Central memory CD4-positive, alpha-beta T cell (primary cell): ENCODE data around the gene PSME1.

Experiments
- DNase-seq: peaks from one replicate; pipeline ENCODE4 v3.0.0; 2022

PSME1 gene

DNA sequence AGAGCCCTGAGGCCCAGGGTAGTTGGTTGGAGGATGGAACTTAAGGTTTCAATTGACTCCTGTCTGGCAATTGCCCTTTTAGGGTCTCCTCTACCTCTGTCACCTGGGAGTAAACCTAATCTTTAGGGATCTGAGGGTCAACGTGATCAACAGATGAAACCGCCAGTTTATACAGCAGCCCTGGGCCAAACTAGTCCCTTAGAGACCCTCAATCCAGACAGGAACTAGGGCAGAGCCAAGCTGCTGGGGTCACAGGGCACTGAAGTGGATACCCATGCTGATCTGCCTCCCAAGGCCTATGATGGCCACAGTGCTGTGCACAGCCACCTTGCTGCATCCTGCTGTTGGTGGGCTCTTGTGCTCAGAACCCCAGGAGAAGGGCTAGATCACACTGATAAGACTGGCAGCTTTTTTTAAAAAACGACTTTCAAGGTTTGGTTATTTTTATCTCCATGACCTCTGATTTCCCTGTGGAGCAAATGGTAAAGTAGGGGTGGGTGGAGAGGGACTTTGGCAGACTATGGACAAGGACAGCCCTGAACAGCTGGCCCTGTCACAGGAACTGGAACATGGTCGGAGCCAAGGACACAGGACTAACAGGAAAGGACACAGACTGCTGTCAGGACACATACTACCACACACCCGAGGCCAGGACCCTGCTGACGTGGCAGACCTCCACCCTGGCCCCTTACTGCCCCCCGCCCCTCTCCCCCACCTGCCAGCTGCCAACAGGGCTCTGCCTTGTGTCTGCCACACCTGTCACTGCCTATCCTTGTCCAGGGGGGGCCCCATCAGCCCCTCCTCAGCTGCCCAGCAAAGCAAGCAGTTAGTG lies 5.1 kb upstream of the PSME1 start:
- no peak for DNase-seq

DNA sequence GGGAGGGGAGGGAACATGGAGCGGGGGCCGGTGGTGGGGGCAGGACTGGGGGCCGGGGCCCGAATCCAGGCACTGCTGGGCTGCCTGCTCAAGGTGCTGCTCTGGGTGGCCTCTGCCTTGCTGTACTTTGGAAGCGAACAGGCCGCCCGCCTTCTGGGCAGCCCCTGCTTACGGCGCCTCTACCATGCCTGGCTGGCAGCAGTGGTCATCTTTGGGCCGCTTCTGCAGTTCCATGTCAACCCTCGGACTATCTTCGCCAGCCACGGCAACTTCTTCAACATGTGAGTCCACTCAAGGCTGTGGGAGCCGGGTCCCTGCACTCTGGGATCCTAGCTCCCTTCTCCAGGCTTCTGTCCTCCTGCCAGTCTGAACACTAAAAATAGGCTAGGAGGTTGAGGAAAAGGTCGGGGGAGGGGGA lies 4.4 kb upstream of the PSME1 start:
- no peak for DNase-seq

DNA sequence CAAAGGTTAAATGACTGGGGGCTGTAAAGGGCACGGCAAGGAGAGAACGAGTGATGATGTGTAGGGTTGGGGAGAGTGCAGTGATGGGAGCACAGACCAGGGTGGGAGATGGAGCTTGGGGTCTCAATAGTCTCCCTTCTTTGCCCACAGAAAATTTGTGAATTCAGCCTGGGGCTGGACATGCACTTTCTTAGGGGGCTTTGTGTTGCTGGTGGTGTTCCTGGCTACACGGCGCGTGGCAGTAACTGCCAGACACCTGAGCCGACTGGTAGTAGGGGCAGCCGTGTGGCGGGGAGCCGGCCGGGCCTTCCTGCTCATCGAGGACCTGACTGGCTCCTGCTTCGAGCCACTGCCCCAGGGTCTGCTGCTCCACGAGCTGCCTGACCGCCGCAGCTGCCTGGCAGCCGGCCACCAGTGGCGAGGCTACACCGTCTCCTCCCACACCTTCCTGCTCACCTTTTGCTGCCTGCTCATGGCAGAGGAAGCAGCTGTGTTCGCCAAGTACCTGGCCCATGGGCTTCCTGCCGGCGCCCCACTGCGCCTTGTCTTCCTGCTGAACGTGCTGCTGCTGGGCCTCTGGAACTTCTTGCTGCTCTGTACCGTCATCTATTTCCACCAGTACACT lies 3.8 kb upstream of the PSME1 start:
- peak; percentile 32 for DNase-seq

DNA sequence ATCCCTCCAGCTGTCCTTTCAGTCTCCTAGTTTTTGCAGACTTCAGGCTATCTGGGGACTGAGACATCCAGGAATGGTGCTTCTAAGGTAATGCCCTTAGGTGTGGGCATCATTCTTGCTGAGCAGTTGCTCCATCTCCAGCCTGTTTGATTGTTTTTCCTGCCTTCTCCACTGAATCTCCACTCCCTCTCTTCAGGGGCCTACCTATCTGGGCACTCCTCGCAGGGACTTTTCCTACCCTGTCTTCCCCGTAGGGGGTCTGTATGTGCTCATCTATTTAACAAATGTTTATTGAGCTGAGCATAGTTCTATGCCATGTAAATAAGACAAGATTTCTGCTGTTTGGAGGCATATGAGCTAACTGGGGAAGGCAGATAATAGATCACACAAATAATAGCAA lies 3.0 kb upstream of the PSME1 start:
- DNase-seq: no peak

DNA sequence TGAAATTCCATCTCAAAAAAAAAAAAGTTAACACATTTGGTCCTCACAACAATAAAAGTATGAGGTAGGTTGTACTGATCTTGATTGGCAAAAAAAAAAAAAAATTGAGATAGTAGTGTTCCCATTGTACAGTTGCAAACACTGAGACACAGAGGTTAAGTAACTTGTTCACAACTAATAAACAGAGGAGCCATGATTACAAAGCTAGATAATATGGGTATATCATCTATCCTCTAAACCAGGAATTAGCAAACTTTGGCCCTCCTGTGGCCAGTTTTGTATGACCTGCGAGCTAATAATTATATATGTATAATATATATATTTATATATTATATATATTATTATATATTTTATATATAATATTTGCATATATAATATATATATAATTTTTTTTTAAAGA lies 2.3 kb upstream of the PSME1 start:
- DNase-seq: no peak

DNA sequence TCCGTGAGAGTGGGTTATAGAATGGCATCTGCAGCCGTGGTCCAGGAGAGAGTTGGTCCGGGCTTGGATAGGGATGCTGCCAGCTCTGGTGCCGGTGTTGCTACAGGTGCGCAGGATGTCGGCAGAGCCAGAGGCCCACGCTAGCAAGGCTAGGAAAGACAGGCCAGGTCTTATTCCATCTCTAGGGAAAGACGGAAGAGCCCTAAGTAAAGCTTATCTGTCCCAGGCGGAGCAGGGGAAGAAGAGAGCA lies 485 bp upstream of the PSME1 start:
- DNase-seq: no peak

DNA sequence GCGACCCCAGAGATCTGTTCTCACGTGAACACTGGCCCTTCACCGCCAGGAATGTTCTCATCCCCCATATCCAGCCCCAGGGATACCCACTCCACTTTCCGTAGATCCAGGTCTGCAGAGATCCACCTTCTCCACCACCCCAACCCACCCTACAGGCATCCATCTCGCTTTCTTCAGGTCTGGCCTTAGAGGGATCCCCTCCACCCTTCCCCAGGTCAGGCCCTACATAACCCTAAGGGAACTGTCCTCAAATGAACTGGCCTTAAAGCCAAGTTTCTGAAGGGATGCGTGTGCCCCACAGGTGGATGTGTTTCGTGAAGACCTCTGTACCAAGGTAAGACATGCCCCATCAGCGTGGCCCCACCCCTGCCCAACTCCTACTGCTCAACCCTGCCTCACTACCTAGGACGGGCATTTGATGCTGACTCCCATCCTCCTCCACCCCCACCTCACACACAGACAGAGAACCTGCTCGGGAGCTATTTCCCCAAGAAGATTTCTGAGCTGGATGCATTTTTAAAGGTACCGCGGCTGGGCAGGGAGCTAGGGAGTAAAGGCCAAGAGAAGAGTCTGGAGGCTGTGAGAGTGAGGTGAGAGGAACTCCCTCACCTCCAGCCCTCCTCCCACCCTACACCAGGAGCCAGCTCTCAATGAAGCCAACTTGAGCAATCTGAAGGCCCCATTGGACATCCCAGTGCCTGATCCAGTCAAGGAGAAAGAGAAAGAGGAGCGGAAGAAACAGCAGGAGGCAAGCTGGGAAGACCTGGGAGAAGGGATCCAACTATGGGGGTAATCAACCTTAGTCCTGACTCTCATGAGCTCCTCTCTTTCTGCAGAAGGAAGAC lies 912 bp downstream of the PSME1 start:
- no peak for DNase-seq

DNA sequence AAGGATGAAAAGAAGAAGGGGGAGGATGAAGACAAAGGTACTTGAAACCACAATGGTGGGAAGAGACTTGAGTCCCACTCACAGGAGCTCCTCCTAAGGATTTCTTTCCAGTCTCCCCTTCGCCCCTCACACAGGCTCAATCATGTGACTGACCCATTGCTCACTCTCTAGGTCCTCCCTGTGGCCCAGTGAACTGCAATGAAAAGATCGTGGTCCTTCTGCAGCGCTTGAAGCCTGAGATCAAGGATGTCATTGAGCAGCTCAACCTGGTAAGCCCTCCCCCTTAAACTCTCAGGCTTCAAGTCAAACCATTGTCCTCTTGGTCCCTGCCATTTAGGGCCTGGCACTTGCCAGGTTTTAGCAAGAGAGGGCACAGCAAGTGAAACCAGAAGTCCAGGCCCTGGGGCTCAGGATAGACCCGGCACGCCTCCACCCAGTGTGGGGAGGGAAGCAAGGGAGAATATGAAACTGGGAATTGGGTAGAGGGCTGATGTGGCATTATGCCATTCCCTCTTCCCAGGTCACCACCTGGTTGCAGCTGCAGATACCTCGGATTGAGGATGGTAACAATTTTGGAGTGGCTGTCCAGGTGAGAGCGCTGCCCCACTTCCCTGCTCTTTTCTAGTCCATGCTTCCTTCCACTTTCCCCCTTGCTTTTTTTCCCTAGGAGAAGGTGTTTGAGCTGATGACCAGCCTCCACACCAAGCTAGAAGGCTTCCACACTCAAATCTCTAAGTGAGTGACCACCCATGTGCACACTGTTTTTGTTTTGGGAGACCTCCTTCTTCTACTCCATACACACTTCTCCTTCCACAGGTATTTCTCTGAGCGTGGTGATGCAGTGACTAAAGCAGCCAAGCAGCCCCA lies 1.8 kb downstream of the PSME1 start:
- no peak for DNase-seq

DNA sequence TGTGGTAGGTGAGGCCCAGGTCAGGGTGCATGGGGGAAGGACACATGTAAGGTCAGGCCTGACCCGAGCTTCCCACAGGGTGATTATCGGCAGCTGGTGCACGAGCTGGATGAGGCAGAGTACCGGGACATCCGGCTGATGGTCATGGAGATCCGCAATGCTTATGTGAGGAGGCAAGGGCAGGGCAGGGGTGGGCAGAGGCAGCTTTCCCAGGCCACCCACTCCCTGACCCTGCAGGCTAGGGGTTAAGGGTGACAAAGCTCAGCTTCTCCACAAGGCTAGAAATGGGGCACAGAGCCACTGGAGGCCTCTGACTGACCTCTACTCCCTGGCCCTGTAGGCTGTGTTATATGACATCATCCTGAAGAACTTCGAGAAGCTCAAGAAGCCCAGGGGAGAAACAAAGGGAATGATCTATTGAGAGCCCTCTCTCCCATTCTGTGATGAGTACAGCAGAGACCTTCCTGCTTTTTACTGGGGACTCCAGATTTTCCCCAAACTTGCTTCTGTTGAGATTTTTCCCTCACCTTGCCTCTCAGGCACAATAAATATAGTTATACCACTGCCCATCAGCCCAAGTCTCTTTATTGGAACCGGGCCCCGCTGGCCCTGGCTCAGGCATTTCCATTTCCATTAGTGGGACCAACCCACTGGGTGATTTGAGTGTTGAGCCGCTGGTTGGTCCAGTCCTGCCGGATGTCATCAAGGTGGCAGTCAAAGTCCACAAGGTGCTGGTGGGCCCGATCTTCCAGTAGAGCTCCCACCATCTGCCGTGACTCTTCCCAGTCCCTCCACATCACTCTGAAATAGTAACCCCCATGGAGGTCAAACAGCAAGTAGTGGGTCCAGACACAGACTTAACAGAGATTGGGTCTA lies 2.6 kb downstream of the PSME1 start:
- no peak for DNase-seq

DNA sequence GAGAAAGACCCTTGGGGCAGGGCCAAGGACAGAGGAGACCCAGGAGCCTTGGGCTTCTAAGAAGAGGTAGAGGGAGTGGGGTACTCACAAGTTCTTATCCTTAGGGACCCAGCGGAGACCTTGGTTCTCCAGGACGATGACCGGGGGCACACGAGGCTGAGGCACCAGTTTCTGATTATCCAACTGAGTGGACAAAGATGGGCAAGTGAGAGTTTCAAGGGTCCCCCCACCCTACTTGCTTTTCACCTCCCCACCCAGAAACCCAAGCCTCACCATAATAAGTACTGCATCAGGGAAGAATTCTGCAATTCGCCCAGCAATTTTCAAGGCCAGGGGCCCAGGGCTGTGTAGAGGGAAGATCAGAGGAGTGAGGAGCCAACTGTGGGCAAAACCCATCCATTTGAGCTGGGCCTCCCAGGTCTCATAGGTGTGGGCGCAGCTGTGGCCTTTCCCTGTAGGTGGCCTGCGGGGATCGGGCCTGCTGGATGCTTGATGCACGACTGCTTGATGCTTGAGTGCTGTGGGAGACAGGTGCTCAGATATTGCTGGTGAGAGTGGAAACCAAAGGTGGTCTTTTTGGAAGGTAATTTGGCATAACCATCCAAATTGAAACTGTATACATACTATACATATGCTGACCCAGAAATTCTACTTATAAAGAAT lies 3.4 kb downstream of the PSME1 start:
- DNase-seq: no peak

DNA sequence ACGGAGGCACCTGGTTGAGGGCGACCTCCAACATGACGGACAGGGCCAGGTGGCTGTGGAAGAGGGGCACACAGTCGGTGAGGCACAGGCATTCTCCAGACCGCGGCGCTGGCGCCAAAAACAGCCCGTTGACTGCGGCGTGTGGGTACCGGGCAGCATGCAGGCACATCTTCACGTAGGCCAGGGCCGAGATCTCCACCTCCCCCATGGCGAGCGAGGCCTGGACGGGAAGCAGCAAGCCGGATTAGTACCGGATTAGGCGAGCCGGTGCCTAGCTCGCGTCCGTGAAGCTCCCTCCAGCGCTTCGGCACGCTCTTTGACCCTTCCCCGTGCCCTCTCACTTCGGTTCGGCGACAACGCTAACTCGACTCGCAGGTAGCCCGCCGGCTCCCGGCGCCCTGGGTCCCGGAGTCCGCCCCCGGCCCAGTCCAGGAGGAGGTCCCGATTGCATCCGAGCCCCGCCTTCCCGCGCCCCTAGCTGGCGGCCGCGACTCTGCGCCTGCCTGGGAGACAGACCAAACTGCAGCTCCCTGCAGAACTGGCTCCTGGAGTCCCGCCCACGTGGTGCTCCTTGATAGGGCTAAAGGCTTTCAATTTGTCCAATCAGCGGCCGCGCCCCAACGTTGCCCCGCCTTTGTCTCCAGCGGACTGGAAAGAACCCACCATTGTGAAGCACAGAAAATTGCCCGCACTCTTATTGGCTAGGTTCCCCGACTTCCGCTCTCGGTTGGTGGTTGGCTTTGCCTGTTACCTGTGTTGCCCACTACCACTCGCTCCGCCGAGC lies 5.3 kb downstream of the PSME1 start, which contains the start of gene EMC9:
Gene EMC9, minus strand, starts transcription at position 495 of the 784 bp plus-strand sequence. Its CDS starts 287 bp downstream, at position 208.
- DNase-seq: peak; percentile 99

DNA sequence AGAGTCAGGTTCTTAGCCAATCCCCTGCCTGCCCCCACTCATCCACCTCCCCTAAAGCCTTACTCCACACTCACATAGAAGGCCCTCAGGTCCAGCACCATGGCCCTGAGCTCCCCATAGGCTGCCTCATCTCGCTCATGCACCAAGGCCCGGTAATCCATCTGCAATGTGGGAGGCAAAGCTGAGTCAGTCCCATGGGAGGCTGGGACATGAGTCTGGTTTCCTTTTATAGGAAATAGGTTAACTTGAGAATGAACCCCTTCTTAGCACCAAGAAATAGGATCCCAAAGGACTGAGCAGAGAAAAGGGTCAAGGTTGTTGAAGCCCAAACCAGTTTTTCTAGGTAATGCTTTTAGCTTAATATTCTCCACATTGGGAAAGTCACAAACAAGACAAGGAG lies 7.5 kb downstream of the PSME1 start:
- DNase-seq: no peak

DNA sequence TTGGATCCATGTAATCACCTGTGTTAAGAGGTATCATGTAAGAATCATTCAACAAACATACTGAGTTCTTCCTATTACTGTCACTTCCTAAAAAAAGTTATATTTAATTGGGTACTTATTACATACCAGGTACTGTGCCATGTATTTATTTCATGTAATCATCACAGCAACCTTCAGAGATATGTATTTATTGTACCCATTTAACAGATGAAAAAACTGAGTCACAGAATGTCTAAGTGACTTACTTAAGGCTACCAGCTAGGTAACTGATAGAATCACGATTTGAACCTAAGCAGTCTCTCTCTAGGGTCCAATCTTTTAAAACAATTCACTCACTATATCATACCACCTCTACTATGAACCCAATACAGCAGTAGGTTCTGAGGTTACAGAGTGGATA lies 8.5 kb downstream of the PSME1 start:
- no peak for DNase-seq

DNA sequence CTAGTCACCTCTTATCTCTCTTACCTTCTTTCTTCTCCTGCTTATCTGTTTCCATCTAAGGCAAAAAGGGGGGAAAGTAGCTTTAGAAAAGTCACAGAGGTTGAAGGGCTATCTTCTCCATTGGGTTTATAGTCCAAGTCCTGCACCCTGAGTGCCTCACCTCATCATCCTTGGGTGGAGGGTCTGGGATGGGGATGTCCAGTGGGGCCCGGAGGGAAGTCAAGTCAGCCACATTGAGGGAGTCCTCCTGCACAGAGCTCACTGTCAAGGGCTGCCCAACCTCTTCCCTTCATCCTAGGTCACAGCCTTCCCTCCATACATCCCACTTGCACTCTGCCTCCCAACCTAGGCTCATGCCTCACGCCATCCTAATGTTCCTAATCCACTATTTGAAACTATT lies 9.2 kb downstream of the PSME1 start:
- DNase-seq: no peak

DNA sequence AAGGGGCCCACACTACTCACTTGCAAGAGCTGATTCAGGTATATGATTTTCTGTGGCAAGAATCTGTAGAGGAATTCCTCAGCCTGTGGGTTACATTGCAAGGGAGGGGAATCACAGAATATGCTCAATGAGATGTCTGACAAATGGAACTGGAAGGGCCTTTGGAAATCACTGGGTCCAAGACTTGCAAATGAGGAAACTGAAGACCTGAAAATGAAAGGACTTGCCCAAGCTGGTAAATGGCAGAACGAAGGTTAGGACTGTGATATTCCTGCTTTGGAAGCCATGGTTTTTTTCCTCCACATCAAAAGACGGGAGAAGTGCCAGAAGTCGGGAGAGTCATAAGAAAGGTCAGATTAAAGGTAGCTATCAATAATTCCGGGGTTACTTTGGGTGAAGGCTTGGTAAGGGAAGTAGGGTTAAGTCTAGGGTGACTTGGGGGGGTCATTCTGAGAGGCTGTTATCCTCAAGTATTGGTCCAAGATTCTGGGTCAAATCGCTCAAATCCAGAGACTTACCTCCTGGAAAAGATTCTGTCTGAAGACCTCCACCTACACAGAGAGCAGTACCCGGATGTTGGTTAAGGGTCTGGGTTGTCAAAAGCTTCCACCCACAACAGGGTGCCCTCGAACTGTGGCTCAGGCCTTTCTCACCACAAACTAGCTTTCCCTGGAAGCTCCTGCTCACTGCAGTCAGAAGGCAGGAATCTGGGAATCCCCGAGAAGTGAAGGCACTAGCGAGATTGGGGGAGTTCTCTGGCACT lies 9.9 kb downstream of the PSME1 start:
- no peak for DNase-seq

DNA sequence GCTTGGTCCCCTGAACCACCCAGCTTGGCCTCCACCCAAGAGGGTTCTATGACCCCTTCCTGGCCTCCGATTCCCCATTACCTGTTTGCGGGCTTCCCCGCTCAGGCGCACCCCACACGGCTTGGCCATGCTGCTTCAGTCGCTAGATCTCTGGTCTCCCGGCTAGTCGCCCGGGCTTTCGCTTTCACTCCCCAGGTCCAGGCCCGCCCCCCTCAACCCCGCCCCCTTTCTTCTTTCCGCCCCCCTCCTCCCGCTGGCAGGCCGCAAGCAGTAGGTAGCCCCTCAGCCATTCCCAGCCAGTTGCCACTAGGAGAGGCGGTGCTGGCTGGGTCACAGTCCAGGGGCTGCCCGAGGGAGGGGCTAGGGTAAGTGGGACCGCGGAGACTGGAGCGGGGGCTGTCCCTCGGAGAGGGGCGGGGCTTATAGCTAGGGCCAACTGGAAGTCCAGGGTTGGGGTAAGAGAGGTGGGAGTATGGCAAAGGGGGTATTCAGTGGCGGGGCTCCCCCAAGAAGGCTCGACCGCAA lies 10.5 kb downstream of the PSME1 start, which contains the start of gene PSME2:
Gene PSME2, minus strand, starts transcription at position 158 of the 525 bp plus-strand sequence. Its CDS starts 29 bp downstream, at position 129.
- DNase-seq: peak; percentile 80

DNA sequence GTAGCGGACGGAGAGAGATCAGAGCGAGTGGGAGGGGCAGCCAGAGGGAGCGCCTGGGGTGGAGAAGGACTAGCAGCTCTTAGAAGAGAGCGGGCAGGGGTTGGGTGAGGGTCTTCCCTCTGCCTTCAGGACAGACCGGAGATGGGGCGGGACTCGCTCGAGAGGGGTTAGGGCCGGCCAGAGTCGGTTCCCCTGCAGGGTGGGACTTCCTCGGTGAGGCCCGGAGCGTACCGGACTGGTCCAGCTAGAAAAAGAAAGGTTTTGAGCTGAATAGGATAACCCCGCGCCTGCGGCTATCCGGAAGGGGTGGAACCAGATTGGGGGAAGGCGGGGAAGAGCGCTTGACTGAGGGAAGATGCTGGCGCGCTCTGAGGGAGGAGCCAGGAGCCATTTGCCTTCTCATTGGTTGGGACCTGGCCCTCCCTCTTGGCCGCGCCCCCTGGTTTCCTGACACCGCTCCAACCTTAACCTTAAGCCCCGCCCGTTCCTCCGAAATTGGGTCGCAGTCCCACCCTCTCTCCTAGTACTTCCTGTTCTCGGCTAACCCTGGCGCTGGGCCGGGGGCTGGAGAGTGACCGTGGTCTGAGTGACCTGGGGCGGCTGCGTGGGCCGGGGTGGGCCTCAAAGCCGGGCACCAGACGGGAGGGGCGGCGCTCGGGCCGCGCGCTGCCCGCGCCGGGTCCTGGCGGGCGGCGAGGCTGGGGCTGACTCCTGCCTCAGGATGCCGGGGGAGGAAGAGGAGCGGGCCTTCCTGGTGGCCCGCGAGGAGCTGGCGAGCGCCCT lies 11.2 kb downstream of the PSME1 start, which contains the start of gene RNF31:
Gene RNF31, plus strand, starts transcription at position 521 of the 783 bp plus-strand sequence. Its CDS starts 201 bp downstream, at position 722.
- peak; percentile 96 for DNase-seq
